Measurements from ENCODE around the gene PCDHGA7.
"Not testable (repeated sequence)": the region's sequence is repeated elsewhere in the genome, so short reads cannot be mapped to it uniquely, and the experiment has no call there.

The PCDHGA7 gene

DNA sequence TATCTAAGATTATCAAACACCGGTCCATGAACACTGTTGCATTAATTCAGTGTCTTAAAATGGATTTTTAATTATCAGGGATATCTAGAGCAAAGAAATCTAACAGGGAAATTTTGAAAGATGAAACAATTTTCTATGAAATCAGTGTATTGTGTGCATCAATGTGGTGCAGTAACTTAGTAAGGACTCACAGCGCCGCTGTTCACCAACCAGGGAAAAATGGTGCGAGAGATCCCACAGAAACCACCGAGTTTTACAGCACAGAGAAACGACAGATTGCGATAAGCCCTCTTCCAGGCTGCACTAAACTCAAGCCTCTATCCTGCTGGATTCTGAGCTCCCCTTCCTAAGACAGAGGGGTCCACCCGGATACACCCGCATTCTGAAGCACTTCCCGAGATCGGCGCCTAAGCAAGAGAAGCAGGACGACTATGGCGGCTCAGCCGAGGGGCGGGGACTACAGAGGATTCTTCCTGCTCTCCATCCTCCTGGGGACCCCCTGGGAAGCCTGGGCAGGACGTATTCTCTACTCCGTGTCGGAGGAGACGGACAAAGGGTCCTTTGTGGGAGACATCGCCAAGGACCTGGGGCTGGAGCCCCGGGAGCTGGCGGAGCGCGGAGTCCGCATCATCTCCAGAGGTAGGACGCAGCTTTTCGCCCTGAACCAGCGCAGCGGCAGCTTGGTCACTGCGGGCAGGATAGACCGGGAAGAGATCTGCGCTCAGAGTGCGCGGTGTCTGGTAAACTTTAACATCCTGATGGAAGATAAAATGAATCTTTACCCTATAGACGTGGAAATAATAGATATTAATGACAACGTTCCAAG, at the start of gene PCDHGA7:
Gene PCDHGA7 (plus strand): TSS at position 274 of the 826 bp plus-strand sequence. CDS start 158 bp downstream, at position 432.
- no peak for DNase-seq (ENCODE audit: low read depth in 2 of 2)

DNA sequence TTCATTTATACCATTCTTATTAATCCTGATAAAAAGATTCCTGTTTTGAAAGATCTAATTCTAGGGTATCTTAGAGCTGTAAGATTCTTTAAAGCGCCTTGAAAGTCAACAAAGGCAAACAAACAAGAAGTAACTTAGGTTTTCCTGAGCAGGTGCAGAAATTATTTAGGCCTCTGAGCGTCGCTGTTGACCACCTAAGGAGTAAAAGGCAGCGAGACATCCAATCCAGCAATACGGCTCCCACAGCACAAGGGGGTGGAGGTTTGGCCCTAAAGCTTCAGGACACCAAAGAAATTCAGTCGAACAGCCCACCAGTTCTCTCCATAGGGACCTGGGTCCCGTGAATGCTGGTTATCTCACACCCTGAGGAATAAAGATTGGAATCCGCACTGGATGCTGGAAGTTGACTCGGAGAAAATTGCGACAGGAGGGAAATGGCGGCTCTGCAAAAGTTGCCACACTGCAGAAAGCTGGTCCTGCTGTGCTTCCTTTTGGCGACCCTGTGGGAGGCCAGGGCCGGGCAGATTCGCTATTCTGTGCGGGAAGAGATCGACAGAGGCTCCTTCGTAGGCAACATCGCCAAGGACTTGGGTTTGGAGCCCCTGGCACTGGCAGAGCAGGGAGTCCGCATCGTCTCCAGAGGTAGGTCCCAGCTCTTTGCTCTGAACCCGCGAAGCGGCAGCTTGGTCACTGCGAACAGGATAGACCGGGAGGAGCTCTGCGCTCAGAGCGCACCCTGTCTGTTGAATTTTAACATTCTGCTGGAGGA, 43.8 kb upstream of the PCDHGA7 start, which contains the start of gene PCDHGA2:
Gene PCDHGA2 (plus strand): TSS at position 223 of the 769 bp plus-strand sequence.
- no peak for DNase-seq (ENCODE audit: low read depth in 2 of 2)

DNA sequence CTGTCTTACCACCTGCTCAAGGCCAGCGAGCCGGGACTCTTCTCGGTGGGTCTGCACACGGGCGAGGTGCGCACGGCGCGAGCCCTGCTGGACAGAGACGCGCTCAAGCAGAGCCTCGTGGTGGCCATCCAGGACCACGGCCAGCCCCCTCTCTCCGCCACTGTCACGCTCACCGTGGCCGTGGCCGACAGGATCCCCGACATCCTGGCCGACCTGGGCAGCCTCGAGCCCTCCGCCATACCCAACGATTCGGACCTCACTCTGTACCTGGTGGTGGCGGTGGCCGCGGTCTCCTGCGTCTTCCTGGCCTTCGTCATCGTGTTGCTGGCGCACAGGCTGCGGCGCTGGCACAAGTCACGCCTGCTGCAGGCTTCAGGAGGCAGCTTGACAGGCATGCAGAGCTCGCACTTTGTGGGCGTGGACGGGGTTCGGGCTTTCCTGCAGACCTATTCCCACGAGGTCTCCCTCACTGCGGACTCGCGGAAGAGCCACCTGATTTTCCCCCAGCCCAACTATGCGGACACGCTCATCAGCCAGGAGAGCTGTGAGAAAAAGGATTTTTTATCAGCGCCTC, 41.7 kb upstream of the PCDHGA7 start:
- DNase-seq (ENCODE audit: low read depth in 2 of 2), result not testable (repeated sequence)

DNA sequence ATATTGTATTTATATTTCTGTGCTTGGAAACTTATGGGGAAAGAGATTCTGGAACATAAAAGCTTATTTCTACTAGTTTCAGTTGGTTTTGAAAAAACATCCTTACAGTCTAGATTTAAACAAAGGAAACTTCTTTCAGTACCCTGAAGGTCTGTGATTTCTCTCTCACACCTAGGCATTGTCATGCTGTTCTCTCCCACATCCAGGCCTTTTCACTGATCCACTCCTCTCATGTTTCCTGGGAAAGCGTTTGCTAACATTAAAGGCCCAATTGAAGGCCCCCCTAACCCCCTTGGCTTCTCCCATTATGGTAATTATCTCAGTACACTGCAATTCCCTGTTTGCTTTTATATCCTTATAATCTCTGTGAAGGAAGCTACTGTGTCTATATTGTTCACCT, 39.8 kb upstream of the PCDHGA7 start:
- DNase-seq (ENCODE audit: low read depth in 2 of 2), result no peak

DNA sequence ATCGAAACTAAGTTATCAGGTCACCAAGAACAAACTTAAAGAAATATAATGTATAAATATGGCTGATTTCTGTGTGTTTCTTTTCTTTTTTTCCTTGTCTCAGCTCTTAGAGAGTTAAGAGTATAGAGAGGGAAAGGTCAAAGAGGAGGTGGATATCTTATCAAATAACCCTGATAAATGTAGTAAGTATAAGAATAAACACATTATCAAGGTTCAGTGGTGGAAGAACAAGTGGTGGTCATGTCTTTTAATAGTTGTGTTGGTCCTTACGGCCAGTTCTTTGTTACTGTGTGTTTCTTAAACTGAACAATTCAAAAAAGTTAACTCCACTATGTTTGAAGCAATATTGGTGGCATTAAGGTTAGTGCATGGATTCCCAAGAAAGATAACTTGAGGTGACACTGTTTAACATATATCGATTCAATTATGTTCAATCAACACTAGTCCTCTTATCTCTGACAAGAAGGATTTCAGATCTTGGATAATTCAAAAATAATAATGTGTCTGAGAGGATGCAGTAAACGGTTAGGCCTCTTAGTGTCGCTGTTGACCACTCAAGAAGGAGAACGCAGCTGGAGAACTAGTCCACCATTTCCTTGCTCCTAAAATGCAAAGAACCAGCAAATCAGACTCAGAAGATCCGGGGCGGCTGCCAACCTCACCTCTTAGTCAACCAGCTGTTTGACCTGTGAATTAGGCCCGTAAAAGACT, 39.1 kb upstream of the PCDHGA7 start, which contains the start of gene PCDHGA3:
Gene PCDHGA3 (plus strand): TSS at position 588 of the 711 bp plus-strand sequence. CDS start 205 bp downstream, outside the sequence.
- no peak for DNase-seq (ENCODE audit: low read depth in 2 of 2)

DNA sequence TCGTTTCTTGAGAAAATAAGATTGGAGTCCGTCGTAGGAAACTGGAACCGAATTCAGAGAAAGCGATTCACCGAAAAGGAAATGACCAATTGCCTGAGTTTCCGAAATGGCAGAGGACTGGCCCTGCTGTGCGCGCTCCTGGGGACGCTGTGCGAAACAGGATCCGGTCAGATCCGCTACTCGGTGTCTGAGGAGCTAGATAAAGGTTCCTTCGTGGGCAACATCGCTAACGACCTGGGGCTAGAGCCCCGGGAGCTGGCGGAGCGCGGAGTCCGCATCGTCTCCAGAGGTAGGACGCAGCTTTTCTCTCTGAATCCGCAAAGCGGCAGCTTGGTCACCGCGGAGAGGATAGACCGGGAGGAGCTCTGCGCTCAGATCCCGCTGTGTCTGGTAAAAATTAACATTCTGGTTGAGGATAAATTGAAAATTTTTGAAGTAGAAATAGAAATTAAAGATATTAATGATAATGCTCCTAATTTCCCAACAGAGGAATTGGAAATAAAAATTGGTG, 38.5 kb upstream of the PCDHGA7 start:
- no peak for DNase-seq (ENCODE audit: low read depth in 2 of 2)

DNA sequence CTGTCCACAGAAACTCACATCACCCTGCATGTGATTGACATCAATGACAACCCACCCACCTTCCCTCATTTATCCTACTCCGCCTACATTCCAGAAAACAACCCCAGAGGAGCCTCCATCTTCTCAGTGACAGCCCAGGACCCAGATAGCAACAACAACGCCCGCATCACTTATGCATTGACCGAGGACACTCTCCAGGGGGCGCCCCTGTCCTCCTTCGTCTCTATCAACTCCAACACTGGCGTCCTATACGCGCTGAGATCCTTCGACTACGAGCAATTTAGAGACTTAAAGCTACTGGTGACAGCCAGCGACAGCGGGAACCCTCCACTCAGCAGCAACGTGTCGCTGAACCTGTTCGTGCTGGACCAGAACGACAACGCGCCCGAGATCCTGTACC, 37.2 kb upstream of the PCDHGA7 start:
- no peak for DNase-seq (ENCODE audit: low read depth in 2 of 2)

DNA sequence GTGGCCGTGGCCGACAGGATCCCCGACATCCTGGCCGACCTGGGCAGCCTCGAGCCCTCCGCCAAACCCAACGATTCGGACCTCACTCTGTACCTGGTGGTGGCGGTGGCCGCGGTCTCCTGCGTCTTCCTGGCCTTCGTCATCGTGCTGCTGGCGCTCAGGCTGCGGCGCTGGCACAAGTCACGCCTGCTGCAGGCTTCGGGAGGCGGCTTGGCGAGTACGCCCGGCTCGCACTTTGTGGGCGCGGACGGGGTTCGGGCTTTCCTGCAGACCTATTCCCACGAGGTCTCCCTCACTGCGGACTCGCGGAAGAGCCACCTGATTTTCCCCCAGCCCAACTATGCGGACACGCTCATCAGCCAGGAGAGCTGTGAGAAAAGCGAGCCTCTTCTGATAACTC, 36.5 kb upstream of the PCDHGA7 start:
- DNase-seq (ENCODE audit: low read depth in 2 of 2), result not testable (repeated sequence)

DNA sequence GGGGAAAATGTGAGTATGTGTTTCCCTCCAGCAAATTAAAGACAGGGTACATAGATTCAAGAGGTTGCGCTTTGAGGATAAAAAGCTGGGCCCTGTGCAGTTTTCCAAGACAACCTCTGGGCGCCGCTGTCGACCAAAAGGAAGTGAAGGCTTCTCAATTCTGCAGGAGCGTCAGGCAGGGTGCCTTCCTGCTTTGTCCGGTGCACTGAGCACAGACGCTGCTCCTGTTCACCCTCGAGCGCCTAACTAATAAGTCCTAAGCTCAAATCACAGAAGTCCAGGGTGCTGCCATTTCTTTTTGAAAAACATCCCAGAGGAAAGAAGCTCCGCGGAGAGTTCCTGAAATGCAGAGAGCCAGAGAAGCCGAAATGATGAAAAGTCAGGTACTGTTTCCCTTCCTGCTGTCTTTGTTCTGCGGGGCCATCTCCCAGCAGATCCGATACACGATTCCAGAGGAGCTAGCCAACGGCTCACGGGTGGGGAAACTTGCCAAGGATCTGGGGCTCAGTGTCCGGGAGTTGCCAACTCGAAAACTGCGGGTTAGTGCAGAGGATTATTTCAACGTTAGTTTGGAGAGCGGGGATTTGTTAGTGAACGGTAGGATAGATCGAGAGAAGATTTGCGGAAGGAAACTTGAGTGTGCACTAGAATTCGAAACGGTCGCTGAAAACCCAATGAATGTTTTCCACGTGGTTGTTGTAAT, 32.5 kb upstream of the PCDHGA7 start, which contains the start of gene PCDHGB1:
Gene PCDHGB1 (plus strand): TSS at position 183 of the 703 bp plus-strand sequence. CDS start 162 bp downstream, at position 345.
- DNase-seq (ENCODE audit: low read depth in 2 of 2), result no peak

DNA sequence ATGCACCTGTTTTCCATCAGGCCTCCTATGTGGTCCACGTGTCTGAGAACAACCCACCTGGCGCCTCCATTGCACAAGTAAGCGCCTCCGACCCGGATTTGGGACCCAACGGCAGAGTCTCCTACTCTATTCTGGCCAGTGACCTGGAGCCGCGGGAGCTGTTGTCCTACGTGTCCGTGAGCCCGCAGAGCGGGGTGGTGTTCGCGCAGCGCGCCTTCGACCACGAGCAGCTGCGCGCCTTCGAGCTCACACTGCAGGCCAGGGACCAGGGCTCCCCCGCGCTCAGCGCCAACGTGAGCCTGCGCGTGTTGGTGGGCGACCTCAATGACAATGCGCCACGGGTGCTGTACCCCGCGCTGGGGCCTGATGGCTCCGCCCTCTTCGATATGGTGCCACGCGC, 31.0 kb upstream of the PCDHGA7 start:
- DNase-seq (ENCODE audit: low read depth in 2 of 2), result no peak

DNA sequence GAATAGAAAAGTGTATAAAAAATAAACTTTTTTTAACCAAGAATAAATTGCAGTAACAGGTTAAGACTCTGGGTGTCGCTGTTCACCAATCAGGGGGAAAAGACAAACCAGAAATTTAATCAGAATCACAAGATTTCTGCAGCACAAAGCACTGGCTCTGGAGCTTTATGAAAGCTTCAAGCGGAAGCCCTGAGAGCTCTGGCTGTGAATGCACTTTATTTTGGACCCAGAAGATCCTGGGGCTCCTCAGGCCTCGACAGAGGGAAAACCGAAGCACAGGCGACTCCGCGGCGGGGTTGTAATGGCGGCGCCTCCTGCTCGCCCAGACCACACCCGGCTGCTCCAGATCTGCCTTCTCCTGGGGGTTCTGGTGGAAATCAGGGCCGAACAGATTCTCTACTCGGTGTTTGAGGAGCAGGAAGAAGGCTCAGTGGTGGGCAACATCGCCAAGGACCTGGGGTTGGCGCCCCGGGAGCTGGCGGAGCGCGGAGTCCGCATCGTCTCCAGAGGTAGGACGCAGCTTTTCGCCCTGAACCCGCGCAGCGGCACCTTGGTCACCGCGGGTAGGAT, 27.6 kb upstream of the PCDHGA7 start, which contains the start of gene PCDHGA4:
Gene PCDHGA4 (plus strand): TSS at position 122 of the 570 bp plus-strand sequence. CDS start 87 bp downstream, at position 209.
- no peak for DNase-seq (ENCODE audit: low read depth in 2 of 2)

DNA sequence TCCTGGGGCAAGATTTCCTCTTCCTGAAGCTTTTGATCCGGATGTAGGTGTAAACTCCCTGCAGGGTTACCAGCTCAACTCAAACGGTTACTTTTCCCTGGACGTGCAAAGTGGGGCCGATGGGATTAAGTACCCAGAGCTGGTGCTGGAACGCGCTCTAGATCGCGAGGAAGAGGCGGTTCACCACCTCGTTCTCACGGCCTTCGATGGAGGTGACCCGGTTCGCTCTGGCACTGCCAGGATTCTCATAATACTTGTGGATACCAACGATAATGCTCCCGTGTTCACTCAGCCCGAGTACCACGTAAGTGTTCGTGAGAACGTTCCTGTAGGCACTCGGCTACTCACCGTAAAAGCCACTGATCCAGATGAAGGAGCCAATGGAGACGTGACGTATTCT, 26.9 kb upstream of the PCDHGA7 start:
- no peak for DNase-seq (ENCODE audit: low read depth in 2 of 2)

DNA sequence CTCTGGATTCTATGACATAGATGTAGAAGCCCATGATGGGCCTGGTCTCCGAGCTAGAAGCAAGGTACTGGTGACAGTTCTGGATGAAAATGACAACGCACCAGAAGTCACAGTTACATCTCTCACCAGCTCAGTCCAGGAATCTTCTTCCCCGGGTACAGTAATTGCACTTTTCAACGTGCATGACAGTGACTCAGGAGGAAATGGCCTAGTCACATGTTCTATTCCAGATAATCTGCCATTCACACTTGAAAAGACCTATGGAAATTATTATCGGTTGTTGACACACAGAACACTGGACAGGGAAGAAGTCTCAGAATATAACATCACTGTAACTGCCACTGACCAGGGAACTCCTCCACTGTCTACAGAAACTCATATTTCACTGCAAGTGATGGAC, 26.4 kb upstream of the PCDHGA7 start:
- DNase-seq (ENCODE audit: low read depth in 2 of 2), result no peak

DNA sequence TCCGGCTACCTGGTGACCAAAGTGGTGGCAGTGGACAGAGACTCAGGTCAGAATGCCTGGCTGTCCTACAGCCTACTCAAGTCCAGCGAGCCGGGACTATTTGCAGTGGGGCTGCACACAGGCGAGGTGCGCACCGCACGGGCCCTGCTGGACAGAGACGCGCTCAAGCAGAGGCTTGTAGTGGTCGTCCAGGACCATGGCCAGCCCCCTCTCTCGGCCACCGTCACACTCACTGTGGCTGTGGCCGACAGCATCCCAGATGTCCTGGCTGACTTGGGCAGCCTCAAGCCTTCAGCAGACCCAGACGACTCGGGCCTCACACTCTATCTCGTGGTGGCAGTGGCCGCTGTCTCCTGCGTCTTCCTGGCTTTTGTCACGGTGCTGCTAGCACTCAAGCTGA, 25.6 kb upstream of the PCDHGA7 start:
- no peak for DNase-seq (ENCODE audit: low read depth in 2 of 2)

DNA sequence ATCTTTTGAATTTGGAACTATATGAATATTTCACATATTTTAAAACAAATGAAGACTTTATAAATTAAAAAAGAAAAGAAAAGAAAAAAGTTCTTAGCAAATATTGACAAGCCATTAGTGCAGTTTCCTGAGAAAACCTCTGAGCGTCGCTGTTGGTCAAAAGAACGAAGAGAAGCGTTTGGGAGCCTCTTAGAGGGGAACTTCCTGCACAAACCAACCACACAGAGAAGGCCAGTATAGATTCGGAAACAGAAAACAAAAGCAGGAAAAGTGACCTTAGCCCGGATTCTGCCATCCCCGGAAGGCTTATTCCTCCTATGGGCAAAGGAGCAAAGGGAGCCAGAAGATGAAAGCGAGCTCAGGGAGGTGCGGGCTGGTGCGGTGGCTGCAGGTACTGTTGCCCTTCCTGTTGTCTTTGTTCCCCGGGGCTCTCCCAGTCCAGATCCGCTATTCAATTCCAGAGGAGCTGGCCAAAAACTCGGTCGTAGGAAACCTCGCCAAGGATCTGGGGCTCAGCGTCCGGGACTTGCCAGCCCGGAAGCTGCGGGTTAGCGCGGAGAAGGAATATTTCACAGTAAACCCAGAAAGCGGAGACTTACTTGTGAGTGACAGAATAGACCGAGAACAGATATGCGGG, 22.6 kb upstream of the PCDHGA7 start, which contains the start of gene PCDHGB2:
Gene PCDHGB2 (plus strand): TSS at position 205 of the 637 bp plus-strand sequence. CDS start 142 bp downstream, at position 347.
- no peak for DNase-seq (ENCODE audit: low read depth in 2 of 2)

DNA sequence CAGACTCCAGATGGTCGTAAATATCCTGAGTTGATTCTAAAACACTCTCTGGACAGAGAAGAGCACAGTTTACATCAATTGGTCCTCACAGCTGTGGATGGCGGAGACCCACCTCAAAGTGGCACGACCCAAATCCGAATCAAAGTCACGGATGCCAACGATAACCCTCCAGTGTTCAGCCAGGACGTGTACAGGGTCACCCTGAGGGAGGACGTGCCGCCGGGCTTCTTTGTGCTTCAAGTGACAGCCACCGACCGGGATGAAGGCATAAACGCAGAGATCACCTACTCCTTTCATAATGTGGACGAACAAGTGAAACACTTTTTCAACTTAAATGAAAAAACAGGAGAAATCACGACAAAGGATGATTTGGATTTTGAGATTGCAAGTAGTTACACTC, 21.9 kb upstream of the PCDHGA7 start:
- no peak for DNase-seq (ENCODE audit: low read depth in 2 of 2)

DNA sequence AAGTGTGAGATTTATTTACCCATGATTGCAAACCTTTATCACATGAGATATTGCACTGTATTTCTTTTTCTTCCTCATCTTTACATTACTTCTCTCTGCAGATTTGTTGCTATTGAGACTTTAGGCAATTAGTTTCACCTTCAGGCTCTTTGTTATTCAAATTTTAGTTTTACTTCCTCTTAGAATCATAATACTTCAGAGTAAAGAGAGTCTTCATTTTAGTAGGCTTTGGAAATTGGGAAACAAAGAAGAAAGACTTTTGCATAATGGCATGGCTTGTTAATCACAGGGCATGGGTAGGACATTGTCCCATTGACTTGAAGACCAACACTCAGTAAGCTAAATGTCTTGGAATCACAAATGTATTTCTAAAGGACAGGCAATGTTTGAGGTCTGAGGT, 19.8 kb upstream of the PCDHGA7 start:
- DNase-seq (ENCODE audit: low read depth in 2 of 2), result no peak

DNA sequence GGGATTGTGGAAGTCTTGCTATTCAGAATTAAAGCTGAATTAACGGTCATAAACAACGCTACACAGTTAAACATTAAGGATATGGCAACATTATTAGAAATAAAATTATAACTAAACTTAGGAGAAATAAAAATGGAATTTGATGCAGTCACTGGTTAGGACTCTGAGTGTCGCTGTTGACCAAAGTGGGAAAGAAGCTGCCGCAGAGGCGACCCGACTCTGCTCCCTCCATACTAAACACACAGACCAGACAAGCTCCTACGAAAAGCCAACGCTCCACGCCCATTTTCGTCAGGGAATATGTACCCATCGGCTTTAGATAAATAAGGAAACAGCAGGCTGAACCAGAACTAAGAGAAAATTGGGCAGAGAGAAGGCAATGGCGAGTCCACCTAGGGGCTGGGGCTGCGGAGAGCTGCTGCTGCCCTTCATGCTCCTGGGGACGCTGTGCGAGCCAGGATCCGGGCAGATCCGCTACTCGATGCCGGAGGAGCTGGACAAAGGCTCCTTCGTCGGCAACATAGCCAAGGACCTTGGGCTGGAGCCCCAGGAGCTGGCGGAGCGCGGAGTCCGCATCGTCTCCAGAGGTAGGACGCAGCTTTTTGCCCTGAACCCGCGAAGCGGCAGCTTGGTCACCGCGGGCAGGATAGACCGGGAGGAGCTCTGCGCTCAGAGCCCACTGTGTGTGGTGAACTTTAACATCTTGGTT, 18.4 kb upstream of the PCDHGA7 start, which contains the start of gene PCDHGA5:
Gene PCDHGA5 (plus strand): TSS at position 211 of the 709 bp plus-strand sequence. CDS start 169 bp downstream, at position 380.
- DNase-seq (ENCODE audit: low read depth in 2 of 2), result no peak

All from activated CD8-positive, alpha-beta memory T cell treated with anti-CD3 and anti-CD28 coated beads for 4 hours (primary cell).